Esophagus (tissue), 2 donors: ENCODE measurements around the gene AQP12A. TPM values are rescaled to one million over a fixed set of nuclear protein-coding genes. Genes with fewer than 3 reads are reported as not detected.
"Not testable (repeated sequence)": the region's sequence is repeated elsewhere in the genome, so short reads cannot be mapped to it uniquely, and the experiment has no call there.

Source experiments
- H3K27ac ChIP-seq, 2 donors: one replicate each; pipeline ENCODE4 v1.5.1; 2013; ENCODE audit warnings: low read depth in 2 of 2, mild to moderate bottlenecking in 2 of 2, inconsistent platforms in 1 of 2, low read length in 1 of 2, moderate library complexity in 1 of 2
- H3K27me3 ChIP-seq, 2 donors: one replicate each; pipeline ENCODE4 v1.6.1; 2013; ENCODE audit warnings: low read length in 2 of 2, control low read depth in 1 of 2, mild to moderate bottlenecking in 1 of 2; ENCODE audit not compliant: insufficient read depth in 2 of 2, control insufficient read depth in 1 of 2
- H3K36me3 ChIP-seq, 2 donors: one replicate each; pipeline ENCODE4 v1.6.1; 2013; ENCODE audit warnings: low read length in 1 of 2; ENCODE audit not compliant: control insufficient read depth in 2 of 2, insufficient read depth in 2 of 2
- H3K4me1 ChIP-seq, 2 donors: one replicate each; pipeline ENCODE4 v1.6.1; 2013; ENCODE audit warnings: low read length in 1 of 2; ENCODE audit not compliant: control insufficient read depth in 2 of 2, insufficient read depth in 2 of 2
- H3K4me3 ChIP-seq, 2 donors: one replicate each; pipeline ENCODE4 v1.5.1; 2013; ENCODE audit warnings: low read length in 2 of 2, mild to moderate bottlenecking in 2 of 2, low read depth in 1 of 2, moderate library complexity in 1 of 2
- H3K9me3 ChIP-seq, 2 donors: one replicate each; pipeline ENCODE4 v1.6.1; 2013; ENCODE audit warnings: mild to moderate bottlenecking in 2 of 2, low read depth in 1 of 2, low read length in 1 of 2, moderate library complexity in 1 of 2; ENCODE audit not compliant: control insufficient read depth in 2 of 2, insufficient read depth in 1 of 2
- WGBS, 2 donors: extraction: QIAGEN DNeasy Blood & Tissue Kit; methylation state at CpG; one replicate each; pipeline ENCODE4 v1.1.7; 2013; 5-methylcytosine and 5-hydroxymethylcytosine counted together
- polyA plus RNA-seq, 2 donors: library from polyadenylated mRNA; stranded (reverse); fragments of 200-250 nt; gene quantifications; one replicate each; pipeline ENCODE4 v1.2.3, GENCODE V29; 2013
- donor health status: healthy with polysubstance abuse.
- donor health status: Bipolar disorder and iron deficiency.

The AQP12A gene
- polyA plus RNA-seq, 2 donors = not detected

GRCh38 chr2:240695593-240695992 is 3.9 kb downstream of the AQP12A start:
- H3K4me3 ChIP-seq, H3K4me1 ChIP-seq, H3K27me3 ChIP-seq, H3K9me3 ChIP-seq, H3K36me3 ChIP-seq, H3K27ac ChIP-seq: not testable (repeated sequence)
- no CpG with 5 or more reads among the region's 19 CpGs for WGBS, 2 donors

GRCh38 chr2:240696469-240696868 is 4.8 kb downstream of the AQP12A start:
- WGBS, 2 donors = 35 to 60% methylated on average over 2 to 5 of the region's 13 CpGs
- H3K9me3 ChIP-seq, H3K4me3 ChIP-seq, H3K27me3 ChIP-seq, H3K27ac ChIP-seq, H3K36me3 ChIP-seq, H3K4me1 ChIP-seq: not testable (repeated sequence)

- H3K27me3 ChIP-seq, H3K36me3 ChIP-seq, H3K4me1 ChIP-seq, H3K9me3 ChIP-seq, H3K4me3 ChIP-seq, H3K27ac ChIP-seq: not testable (repeated sequence)
- WGBS, 2 donors = 73 to 74% methylated on average over 5 to 8 of the region's 33 CpGs
Observed at GRCh38 chr2:240698852-240699561, 7.3 kb downstream of the AQP12A start.

GRCh38 chr2:240699835-240700234 is 8.2 kb downstream of the AQP12A start:
- H3K27me3 ChIP-seq, H3K27ac ChIP-seq, H3K4me3 ChIP-seq, H3K36me3 ChIP-seq, H3K4me1 ChIP-seq, H3K9me3 ChIP-seq: not testable (repeated sequence)
- 38% methylated on average over 7 to 8 of the region's 8 CpGs for WGBS, 2 donors

- WGBS, 2 donors = 63 to 71% methylated on average over 15 to 18 of the region's 21 CpGs
- H3K9me3 ChIP-seq, H3K27me3 ChIP-seq, H3K27ac ChIP-seq, H3K4me3 ChIP-seq, H3K4me1 ChIP-seq, H3K36me3 ChIP-seq: not testable (repeated sequence)
Observed at GRCh38 chr2:240700616-240701015, 8.9 kb downstream of the AQP12A start.

GRCh38 chr2:240701091-240701735 is 9.5 kb downstream of the AQP12A start:
- Histone ChIP-seq H3K4me1 (no peaks in the 10 kb centered on the region), H3K27ac (no peak overlapping the region), H3K4me3 (no peak overlapping the region), H3K27me3 (no peaks in the 10 kb centered on the region), H3K36me3 (no peaks in the 10 kb centered on the region), H3K9me3 (no peaks in the 10 kb centered on the region)
- 74 to 81% methylated on average over 60 to 67 of the region's 67 CpGs for WGBS, 2 donors

GRCh38 chr2:240701736-240702639 is 10.3 kb downstream of the AQP12A start:
- Histone ChIP-seq H3K27me3 (no peaks in the 10 kb centered on the region), H3K4me3 (no peak overlapping the region)
- 88 to 89% methylated on average over 30 of the region's 30 CpGs for WGBS, 2 donors

GRCh38 chr2:240702640-240703011 is 11.0 kb downstream of the AQP12A start:
- Histone ChIP-seq H3K4me3 (no peak overlapping the region), H3K4me1 (no peaks in the 10 kb centered on the region), H3K27me3 (no peaks in the 10 kb centered on the region), H3K36me3 (no peaks in the 10 kb centered on the region), H3K27ac (no peak overlapping the region), H3K9me3 (no peaks in the 10 kb centered on the region)
- 80 to 83% methylated on average over 9 of the region's 9 CpGs for WGBS, 2 donors

More at GRCh38 chr2:240701736-240702639, 10.3 kb downstream of the AQP12A start:
- no peak overlapping the region for H3K27ac ChIP-seq
- no peaks in the 10 kb centered on the region for H3K9me3 ChIP-seq
- no peaks in the 10 kb centered on the region for H3K4me1 ChIP-seq
- no peaks in the 10 kb centered on the region for H3K36me3 ChIP-seq

- no peaks in the 10 kb centered on the region for H3K9me3 ChIP-seq
- no peaks in the 10 kb centered on the region for H3K4me1 ChIP-seq
- no peak overlapping the region for H3K4me3 ChIP-seq
- no peaks in the 10 kb centered on the region for H3K36me3 ChIP-seq
- H3K27me3 ChIP-seq = no peaks in the 10 kb centered on the region
- H3K27ac ChIP-seq = no peak overlapping the region
- WGBS, 2 donors = 59 to 69% methylated on average over 18 of the region's 18 CpGs
Observed at GRCh38 chr2:240703417-240704341, 12.0 kb downstream of the AQP12A start.
